OCI-LY7 (cell line): ENCODE results near the gene IFI44L.

Source experiments
- CTCF ChIP-seq: fragments of 200-600 bp; sonication (generic); conservative IDR thresholded peaks from 2 replicates; pipeline ENCODE4 v1.5.1; 2014; ENCODE audit warnings: mild to moderate bottlenecking, antibody characterized with exemption, low read length, moderate library complexity, mixed read lengths
- EZH2phosphoT487 ChIP-seq: fragments of 200-600 bp; sonication (generic); IDR thresholded peaks from 2 replicates; pipeline ENCODE4 v1.6.1; 2018; ENCODE audit warnings: low read depth, borderline replicate concordance, mild to moderate bottlenecking, mixed run types, antibody characterized with exemption, low read length, moderate library complexity, mixed read lengths

DNA sequence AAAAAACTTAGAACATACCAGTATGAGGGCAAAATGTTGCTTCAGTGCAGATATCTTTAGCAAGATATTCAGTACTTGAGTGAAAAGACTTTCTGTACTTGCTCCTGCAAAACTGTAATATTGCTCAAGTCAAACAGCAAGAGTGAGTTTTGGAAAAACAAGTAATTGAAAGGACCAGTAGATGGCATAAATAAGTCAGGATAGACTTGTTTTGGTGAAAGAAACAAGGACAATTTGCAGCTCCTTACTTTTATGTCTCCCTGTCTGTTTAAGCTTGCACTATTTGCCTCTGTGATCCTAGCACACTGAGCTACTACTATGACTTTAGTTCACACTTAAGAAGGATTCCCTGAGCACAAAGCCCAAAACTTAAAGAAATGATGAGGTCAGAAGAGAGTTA, 68.4 kb downstream of the IFI44L start:
- TF ChIP-seq CTCF = 0 out of 2 replicates have a peak, but pooled peaks have one; percentile 12
- TF ChIP-seq EZH2phosphoT487 = no peak
